NCI-H69 (cell line): ENCODE data around the gene C11orf91.

ENCODE experiments used
- DNase-seq: peaks from one replicate; lab custom pipeline; 2025; lab: John Stamatoyannopoulos, UW

C11orf91 gene

GRCh38 chr11:33721426-33721825 is 20.8 kb upstream of the C11orf91 start:
- DNase-seq, result peak; percentile 59

- peak; percentile 66 for DNase-seq
Measured at GRCh38 chr11:33719587-33719986, 19.0 kb upstream of the C11orf91 start.

DNA sequence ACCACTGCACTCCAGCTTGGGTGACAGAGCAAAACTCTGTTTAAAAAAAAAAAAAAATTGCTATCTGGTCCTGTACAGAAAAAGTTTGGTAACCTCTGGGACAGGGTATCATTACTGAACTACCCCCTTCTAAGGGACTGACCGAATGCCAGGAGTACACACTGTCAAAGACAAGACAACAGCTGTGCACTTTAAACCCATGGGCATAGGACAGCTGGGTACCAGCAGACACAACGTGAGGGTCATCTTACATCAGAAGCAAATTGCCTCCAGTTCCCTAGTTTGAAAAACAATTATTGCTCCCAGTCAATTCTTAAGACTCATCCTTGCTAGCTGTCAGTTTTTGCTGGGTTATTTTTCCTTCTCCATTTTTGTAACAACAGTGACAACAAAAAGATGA is 17.8 kb upstream of the C11orf91 start:
- DNase-seq, result no peak

DNA sequence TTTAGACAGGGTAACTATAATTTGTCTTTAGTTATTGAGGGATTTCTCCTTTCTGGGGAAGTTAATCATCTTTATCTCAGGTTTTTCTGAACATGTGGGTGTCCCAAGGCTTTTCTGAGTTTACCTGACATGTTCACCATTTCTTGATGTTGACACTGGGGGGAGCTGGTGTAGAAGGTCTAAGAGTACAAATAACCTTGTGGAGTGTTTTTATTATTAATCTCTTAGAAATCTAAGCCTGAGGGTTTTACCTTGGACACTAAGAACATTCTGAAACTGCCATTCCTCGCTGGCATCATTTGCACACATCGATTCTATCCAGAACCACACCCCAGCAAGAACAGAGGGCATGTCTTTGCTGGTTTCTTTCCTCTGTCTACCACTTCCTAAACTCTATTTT is 15.6 kb upstream of the C11orf91 start:
- DNase-seq, result peak; percentile 64

DNA sequence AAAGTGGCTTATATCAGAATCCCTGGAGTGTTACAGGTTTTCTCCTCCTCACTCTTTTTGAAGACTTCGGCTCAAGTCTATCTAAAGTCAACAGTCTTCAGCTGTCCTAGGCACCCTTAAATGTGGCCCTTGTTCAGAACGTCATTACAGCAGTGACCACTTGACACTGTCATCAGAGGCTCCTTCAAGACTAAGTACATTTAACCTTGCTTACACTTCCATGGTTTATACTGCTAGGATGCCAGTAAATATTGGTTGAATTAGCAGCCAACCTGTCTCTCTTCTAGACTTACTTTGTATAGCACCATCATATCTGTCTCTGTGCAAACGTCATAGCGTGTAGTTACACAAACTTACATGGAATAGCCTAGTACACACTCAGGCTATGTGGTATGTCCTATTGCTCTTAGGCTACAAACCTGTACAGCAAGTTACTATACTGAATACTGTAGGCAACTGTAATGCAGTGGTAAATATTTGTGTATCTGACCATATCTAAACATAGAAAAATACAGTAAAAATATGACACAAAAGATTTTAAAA is 13.3 kb upstream of the C11orf91 start:
- DNase-seq, result no peak

- peak; percentile 64 for DNase-seq
Measured at GRCh38 chr11:33713151-33713855, 12.7 kb upstream of the C11orf91 start.

GRCh38 chr11:33712436-33712835 is 11.8 kb upstream of the C11orf91 start:
- no peak for DNase-seq

GRCh38 chr11:33709466-33709865 is 8.8 kb upstream of the C11orf91 start:
- DNase-seq, result no peak

DNA sequence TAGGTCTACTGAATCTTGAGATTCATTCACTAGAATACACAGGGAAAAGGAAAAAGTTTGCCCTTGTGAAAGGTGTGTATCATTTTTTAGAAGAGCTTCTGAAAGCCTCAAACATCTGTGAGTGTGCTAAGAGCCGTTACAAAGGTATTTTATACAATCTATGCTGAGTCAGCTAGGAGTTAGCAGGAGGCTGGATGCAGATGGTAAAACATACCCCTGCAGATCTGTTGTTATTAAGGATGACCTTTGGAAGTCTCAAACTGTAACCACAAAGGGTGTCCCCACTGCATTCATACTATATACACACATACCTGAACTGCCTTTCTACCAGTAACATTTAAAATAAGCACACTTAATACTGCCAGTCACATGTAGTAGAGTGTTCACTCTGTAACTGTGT is 8.4 kb upstream of the C11orf91 start:
- DNase-seq, result no peak

DNA sequence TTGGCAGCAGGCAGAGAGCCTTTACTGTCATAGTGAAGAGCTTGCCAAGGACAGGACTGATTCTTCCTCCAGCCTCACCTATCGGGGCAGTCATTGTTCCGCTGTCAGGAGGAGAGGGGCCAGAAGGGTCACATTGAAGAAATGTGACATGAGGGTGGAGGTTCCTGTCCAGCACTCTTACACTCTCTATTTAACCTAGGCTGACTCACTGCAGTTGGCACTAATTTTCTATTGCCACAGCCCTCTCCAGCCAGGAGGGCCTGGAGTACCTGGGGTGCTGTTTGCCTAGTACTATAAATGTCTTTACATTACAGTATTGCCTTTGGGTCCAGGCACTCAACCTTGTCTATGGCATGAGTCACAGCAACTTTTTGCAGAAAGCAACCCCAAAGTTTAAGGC is 7.2 kb upstream of the C11orf91 start:
- peak; percentile 45 for DNase-seq

GRCh38 chr11:33706966-33707365 is 6.3 kb upstream of the C11orf91 start:
- DNase-seq, result no peak

DNA sequence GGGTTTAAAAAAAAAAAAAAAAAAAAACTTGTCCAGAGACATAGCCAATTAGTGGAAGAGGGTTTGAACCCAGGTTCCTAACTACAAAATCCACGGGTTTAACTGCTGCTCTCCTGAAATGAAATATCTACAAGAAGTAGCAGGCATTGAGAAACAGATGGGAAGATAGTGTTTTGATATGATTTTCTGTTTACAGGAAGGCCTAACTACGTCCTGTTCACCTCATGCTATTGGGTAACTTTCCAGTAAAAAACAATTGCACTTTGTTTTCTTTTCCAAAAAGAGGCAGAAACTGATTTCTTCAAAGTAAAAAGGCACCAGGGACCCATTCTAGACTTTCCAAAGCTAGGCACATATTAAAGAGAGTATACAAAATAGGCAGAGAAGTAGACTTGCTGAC is 5.9 kb upstream of the C11orf91 start:
- no peak for DNase-seq

GRCh38 chr11:33704240-33705002 is 3.8 kb upstream of the C11orf91 start:
- DNase-seq, result peak; percentile 61

DNA sequence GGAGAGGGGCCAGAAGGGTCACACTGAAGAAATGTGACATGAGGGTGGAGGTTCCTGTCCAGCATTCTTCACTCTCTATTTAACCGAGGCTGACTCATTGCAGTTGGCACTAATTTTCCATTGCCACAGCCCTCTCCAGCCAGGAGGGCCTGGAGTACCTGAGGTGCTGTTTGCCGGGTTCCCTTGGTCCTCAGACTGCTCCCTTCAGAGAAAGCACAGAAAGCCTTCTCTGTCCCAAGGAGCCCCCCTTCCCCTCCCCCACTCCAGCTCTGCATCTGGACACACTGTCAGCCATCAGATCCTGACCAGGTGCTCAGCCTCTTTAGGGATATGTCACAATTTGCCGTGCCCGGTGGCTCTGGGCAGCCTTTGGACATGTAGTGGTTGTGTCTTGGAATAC is 3.2 kb upstream of the C11orf91 start:
- no peak for DNase-seq

GRCh38 chr11:33703234-33703633 is 2.6 kb upstream of the C11orf91 start:
- no peak for DNase-seq

DNA sequence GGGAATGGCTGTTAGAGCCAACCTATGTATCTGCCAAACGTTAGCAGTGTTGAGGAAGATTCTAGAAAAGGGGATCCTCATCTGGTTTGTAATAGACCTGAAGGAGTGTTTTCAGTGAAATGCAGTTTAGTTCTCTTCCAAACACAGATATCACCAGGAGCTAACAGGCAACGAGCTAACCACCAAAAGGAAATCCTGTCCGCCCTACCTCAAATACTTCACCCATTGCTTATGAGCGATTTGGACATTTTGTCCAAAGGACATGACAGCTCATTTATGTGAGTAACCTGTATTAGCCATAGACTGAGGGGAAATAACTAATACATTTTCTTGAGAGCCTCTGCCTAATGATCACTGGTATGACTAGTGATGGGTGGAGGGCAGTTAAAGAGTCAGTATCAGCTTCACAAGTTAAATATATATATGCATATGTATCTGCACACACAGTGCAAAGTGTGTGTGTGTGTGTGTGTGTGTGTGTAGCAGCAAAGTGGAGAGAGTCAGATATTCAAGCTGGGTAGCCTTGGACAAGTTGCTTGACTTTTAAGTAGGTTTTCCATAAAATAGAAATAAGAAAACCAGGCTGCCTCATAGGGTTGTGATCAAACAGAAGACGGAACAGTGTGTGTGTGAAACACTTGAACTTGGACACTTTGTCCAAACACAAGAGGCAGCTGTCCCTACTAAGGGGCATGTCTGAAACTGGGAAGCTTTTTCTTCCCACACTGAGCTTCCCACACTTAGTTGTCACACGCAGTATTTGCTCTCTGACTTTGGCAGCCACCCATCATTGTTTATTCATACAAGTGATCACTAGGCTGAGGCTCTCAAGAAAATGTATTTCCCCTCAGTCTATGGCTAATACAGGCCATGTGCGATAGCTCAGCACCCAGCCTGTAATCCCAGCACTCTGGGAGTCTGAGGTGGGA is 940 bp upstream of the C11orf91 start:
- DNase-seq, result peak; percentile 55

GRCh38 chr11:33700063-33700501 is 544 bp downstream of the C11orf91 start:
- DNase-seq, result no peak

DNA sequence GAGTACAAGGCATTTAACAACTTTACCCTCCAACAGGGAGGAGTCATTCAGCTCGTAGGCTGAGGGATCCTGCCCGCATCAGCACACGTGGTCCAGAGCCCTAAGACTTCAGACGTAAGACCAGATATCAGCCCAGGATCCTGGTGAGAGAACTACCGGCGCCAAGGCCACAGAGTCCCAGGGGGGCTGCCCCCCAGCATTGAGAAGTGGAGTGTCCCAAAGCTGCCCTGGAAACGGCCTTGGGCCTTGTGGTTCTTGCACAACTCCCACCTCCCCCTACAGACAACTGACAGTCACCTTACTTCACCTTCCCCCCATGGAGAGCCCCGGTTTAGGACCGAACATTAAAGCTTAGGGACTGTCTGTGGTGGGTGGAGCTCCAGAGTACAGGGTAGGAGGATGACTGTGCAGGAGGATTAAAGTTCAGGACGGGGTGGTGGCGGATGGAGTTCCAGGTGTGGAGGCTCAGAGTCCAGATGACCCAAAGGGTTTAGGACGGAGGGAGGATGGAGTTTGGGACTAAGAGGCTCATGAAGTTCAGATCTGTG is 1.0 kb downstream of the C11orf91 start:
- DNase-seq, result peak; percentile 29

- DNase-seq, result no peak
Measured at GRCh38 chr11:33698921-33699320, 1.7 kb downstream of the C11orf91 start.

DNA sequence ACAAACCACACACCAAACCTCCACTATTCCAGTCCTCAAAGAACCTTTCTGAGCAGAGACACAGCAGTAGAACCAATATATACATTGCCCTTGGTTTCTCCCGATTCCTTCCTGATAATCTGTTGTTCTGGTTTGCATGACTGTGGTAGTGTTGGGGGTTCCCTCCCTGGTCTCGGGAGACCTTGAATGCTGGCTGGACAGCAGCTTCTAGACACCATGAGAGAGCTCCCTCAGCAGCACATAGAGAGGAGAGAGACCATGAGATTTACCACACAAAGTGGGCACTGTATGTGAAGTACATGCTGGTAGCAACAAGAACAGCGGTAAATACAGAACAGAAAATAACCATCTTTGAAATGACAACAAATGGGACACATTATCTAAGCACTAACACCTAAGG is 2.6 kb downstream of the C11orf91 start:
- DNase-seq, result peak; percentile 17

GRCh38 chr11:33696931-33697638 is 3.5 kb downstream of the C11orf91 start:
- peak; percentile 97 for DNase-seq
